Measurements from ENCODE around the gene AUTS2.

GRCh38 chr7:70014472-70015177 lies 416.4 kb downstream of the AUTS2 start:
- no peak for TF ChIP-seq CTCF (conservative IDR thresholded peaks at IDR 0.05 in 1 of 2, IDR thresholded peaks at IDR 0.05 in 1 of 2; ENCODE audit: low read depth in 1 of 2, low read length in 2 of 2)
- no peak for TF ChIP-seq EZH2 (IDR thresholded peaks at IDR 0.05; ENCODE audit: low read length, missing control alignments)
